PC-3 (cell line): ENCODE results near the gene GOLGA1.

ENCODE experiments used
- EZH2 ChIP-seq: fragments of 300-600 bp; sonication (generic); IDR thresholded peaks from one replicate; pipeline ENCODE4 v1.6.1; 2017; ENCODE audit warnings: antibody characterized with exemption, mild to moderate bottlenecking, low read length; ENCODE audit not compliant: unreplicated experiment
- EZH2phosphoT487 ChIP-seq: fragments of 300-600 bp; sonication (generic); IDR thresholded peaks from 2 replicates; pipeline ENCODE4 v1.6.1; 2018; ENCODE audit warnings: mild to moderate bottlenecking, antibody characterized with exemption, low read length, borderline replicate concordance
- TF ChIP-seq, protein P1 (sequence below): fragments of 300-600 bp; sonication (generic); conservative IDR thresholded peaks from 2 replicates; pipeline ENCODE4 v1.5.1; 2017; ENCODE audit warnings: antibody characterized with exemption, low read depth, mild to moderate bottlenecking, low read length

DNA sequence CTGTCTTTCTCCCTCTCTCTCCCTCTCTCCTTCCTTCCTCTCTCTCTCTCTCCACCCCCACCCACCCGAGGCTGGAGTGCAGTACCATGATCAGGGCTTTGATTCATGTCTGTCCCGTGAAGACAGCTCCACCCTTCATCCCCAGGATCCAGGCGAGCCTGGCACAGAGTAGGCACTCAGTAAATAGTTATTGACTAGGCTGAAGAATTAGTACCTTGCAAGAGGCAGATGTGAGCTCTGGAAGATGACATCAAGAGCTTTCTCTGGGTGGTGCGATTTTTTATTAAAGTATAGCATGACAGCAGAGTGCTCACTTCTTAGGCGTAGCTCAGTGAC, 111.6 kb downstream of the GOLGA1 start:
- TF ChIP-seq, protein P1, sequence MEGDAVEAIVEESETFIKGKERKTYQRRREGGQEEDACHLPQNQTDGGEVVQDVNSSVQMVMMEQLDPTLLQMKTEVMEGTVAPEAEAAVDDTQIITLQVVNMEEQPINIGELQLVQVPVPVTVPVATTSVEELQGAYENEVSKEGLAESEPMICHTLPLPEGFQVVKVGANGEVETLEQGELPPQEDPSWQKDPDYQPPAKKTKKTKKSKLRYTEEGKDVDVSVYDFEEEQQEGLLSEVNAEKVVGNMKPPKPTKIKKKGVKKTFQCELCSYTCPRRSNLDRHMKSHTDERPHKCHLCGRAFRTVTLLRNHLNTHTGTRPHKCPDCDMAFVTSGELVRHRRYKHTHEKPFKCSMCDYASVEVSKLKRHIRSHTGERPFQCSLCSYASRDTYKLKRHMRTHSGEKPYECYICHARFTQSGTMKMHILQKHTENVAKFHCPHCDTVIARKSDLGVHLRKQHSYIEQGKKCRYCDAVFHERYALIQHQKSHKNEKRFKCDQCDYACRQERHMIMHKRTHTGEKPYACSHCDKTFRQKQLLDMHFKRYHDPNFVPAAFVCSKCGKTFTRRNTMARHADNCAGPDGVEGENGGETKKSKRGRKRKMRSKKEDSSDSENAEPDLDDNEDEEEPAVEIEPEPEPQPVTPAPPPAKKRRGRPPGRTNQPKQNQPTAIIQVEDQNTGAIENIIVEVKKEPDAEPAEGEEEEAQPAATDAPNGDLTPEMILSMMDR: no peak
- TF ChIP-seq EZH2 (no peak), EZH2phosphoT487 (no peak)
